Measurements from ENCODE around the gene GOLPH3. TPM values are rescaled to one million over a fixed set of nuclear protein-coding genes. Genes with fewer than 3 reads are reported as not detected.
A peak's percentile ranks its signal among the peaks of the same experiment; 100 is the strongest.
"Not testable (repeated sequence)": the region's sequence is repeated elsewhere in the genome, so short reads cannot be mapped to it uniquely, and the experiment has no call there.

GOLPH3 gene
- total RNA-seq, 1 donor from 2014 or later = 88.7 TPM

- intact Hi-C loops (cut with DNase I) = no loop called here
- DNase-seq (ENCODE audit: low spot score) (no peak), ATAC-seq (no peak)
Observed at GRCh38 chr5:32087086-32088082, 86.7 kb downstream of the GOLPH3 start.

- ATAC-seq = peak; percentile 89
- intact Hi-C loops (cut with DNase I) = no loop called here
Observed at GRCh38 chr5:32083981-32084430, 90.1 kb downstream of the GOLPH3 start.

GRCh38 chr5:32082701-32083100 is 91.4 kb downstream of the GOLPH3 start:
- intact Hi-C loops (cut with DNase I) = no loop called here
- no peak for DNase-seq (ENCODE audit: low spot score)
- no peak for ATAC-seq

More at GRCh38 chr5:32083981-32084430, 90.1 kb downstream of the GOLPH3 start:
- DNase-seq (ENCODE audit: low spot score) = no peak

GRCh38 chr5:32080565-32080964 is 93.6 kb downstream of the GOLPH3 start:
- intact Hi-C loops (cut with DNase I) = not testable (repeated sequence)

GRCh38 chr5:32078855-32079254 is 95.3 kb downstream of the GOLPH3 start:
- DNase-seq (ENCODE audit: low spot score); ATAC-seq: not testable (repeated sequence)
- intact Hi-C loops (cut with DNase I) = loop anchor here (10.0 kb wide), 1 partner anchor 254 kb away; no protein-coding TSS in a partner anchor

More at GRCh38 chr5:32080565-32080964, 93.6 kb downstream of the GOLPH3 start:
- not testable (repeated sequence) for ATAC-seq; DNase-seq (ENCODE audit: low spot score)

GRCh38 chr5:32076699-32077695 is 97.1 kb downstream of the GOLPH3 start:
- ATAC-seq (peak; percentile 59), DNase-seq (ENCODE audit: low spot score) (peak; percentile 73)
- intact Hi-C loops (cut with DNase I) = loop anchor here (10.0 kb wide), 1 partner anchor 252 kb away; no protein-coding TSS in a partner anchor

Other genes starting within 250 kb of the GOLPH3 start
- gene MTMR12, start 138.6 kb upstream of the GOLPH3 start, total RNA-seq = 40.6 TPM

All from sciatic nerve (tissue), 2 donors.